CD4-positive, CD25-positive, alpha-beta regulatory T cell (primary cell): ENCODE measurements around the gene SORL1. TPM values are rescaled to one million over a fixed set of nuclear protein-coding genes. Genes with fewer than 3 reads are reported as not detected.

ENCODE experiments used
- ATAC-seq, 2 donors: fragments of 150-1000 bp; cut with Tn5 transposase; one replicate each; pipeline ENCODE4 v1.10.0; 2021; ENCODE audit warnings: low read depth in 2 of 2, moderate number of reproducible peaks in 2 of 2, moderate library complexity in 1 of 2
- DNase-seq, 3 donors: peaks; one replicate each; pipeline versions ENCODE4 v3.0.0 to v3.0.0-alpha.2; 2012 to 2022; ENCODE audit warnings: mixed read lengths in 1 of 3
- H3K27ac ChIP-seq: one replicate; pipeline ENCODE4 v1.7.0; 2013; ENCODE audit warnings: mild to moderate bottlenecking, low read length; ENCODE audit not compliant: insufficient read depth, poor library complexity, severe bottlenecking
- H3K27me3 ChIP-seq: one replicate; pipeline ENCODE4 v1.7.0; 2013; ENCODE audit warnings: low read length; ENCODE audit not compliant: control insufficient read depth, insufficient read depth
- H3K36me3 ChIP-seq: one replicate; pipeline ENCODE4 v1.7.0; 2013; ENCODE audit warnings: mild to moderate bottlenecking, low read length, moderate library complexity; ENCODE audit not compliant: control insufficient read depth, insufficient read depth
- H3K4me1 ChIP-seq: 2 replicates; pipeline ENCODE4 v1.7.0; 2013; ENCODE audit warnings: mild to moderate bottlenecking, low read length; ENCODE audit not compliant: insufficient read depth, control insufficient read depth, poor library complexity, severe bottlenecking
- H3K4me3 ChIP-seq: one replicate; pipeline ENCODE4 v1.7.0; 2013; ENCODE audit warnings: low read depth, mild to moderate bottlenecking, low read length, moderate library complexity
- H3K9me3 ChIP-seq, 2 experiments: 1 replicate in 1 of 2; 2 replicates in 1 of 2; pipeline ENCODE4 v1.7.0; 2013; ENCODE audit warnings: low read length in 2 of 2, mild to moderate bottlenecking in 1 of 2, moderate library complexity in 1 of 2; ENCODE audit not compliant: control insufficient read depth in 2 of 2
- H3K27ac Mint-ChIP-seq, 3 donors: one replicate each; pipeline ENCODE4 v1.8.0; 2020 to 2022; ENCODE audit warnings: mild to moderate bottlenecking in 3 of 3, mixed read lengths in 3 of 3, moderate library complexity in 2 of 3
- H3K27me3 Mint-ChIP-seq: one replicate; pipeline ENCODE4 v1.8.0; 2022; ENCODE audit warnings: mild to moderate bottlenecking, mixed read lengths
- H3K36me3 Mint-ChIP-seq: one replicate; pipeline ENCODE4 v1.8.0; 2020; ENCODE audit warnings: mixed read lengths
- H3K4me1 Mint-ChIP-seq, 4 donors: one replicate each; pipeline ENCODE4 v1.8.0; 2020 to 2022; ENCODE audit warnings: mixed read lengths in 4 of 4, mild to moderate bottlenecking in 1 of 4
- H3K4me3 Mint-ChIP-seq, 4 donors: one replicate each; pipeline ENCODE4 v1.8.0; 2020 to 2022; ENCODE audit warnings: mild to moderate bottlenecking in 4 of 4, mixed read lengths in 4 of 4, moderate library complexity in 3 of 4
- H3K9me3 Mint-ChIP-seq, 7 donors: one replicate each; pipeline ENCODE4 v1.8.0; 2020 to 2022; ENCODE audit warnings: mixed read lengths in 7 of 7, mild to moderate bottlenecking in 3 of 7, moderate library complexity in 2 of 7
- polyA plus RNA-seq, 4 donors: library from polyadenylated mRNA; unstranded; fragments of 300-500 nt; fragmentation: Illumina TruSeq; gene quantifications; one replicate each; pipeline ENCODE4 v1.2.3, GENCODE V29; 2021
- total RNA-seq: library from RNA; stranded (reverse); gene quantifications from one replicate; pipeline ENCODE4 v1.2.3, GENCODE V29; 2022

SORL1 gene
- total and polyA plus RNA-seq, 5 donors from 2014 or later: 143 to 441 (median 168) TPM

- Mint-ChIP-seq H3K4me1 (peaks cover 29 to 83% (median 73%) of the 10 kb centered on the region in 4 donors), H3K27ac (peak overlapping the region; percentile 93 to 96 (median 95)), H3K27me3 (no peaks in the 10 kb centered on the region), H3K9me3 (peaks cover 0 to 4% (median 0%) of the 10 kb centered on the region in 7 donors), H3K4me3 (peak overlapping the region; percentile 87 to 100 (median 98)), H3K36me3 (peaks cover 47% of the 10 kb centered on the region)
- Histone ChIP-seq H3K4me1 (peaks cover 82% of the 10 kb centered on the region), H3K36me3 (peaks cover 8% of the 10 kb centered on the region), H3K4me3 (peak overlapping the region; percentile 72), H3K27ac (peak overlapping the region; percentile 81), H3K9me3 (no peaks in the 10 kb centered on the region), H3K27me3 (no peaks in the 10 kb centered on the region)
- DNase-seq (no peak), ATAC-seq (no peak)
These were observed 4.0 kb downstream of the SORL1 start for GRCh38 chr11:121456151-121456550.

GRCh38 chr11:121456816-121457431 lies 4.8 kb downstream of the SORL1 start:
- H3K27me3 ChIP-seq: no peaks in the 10 kb centered on the region
- H3K27ac ChIP-seq: peak overlapping the region; percentile 81
- H3K9me3 ChIP-seq: no peaks in the 10 kb centered on the region
- H3K4me1 Mint-ChIP-seq: peaks cover 30 to 88% (median 76%) of the 10 kb centered on the region in 4 donors
- H3K27me3 Mint-ChIP-seq: no peaks in the 10 kb centered on the region
- peaks cover 0 to 4% (median 0%) of the 10 kb centered on the region in 7 donors for H3K9me3 Mint-ChIP-seq
- peak overlapping the region; percentile 72 for H3K4me3 ChIP-seq
- DNase-seq (no peak), ATAC-seq (no peak)
- peaks cover 88% of the 10 kb centered on the region for H3K4me1 ChIP-seq
- H3K27ac Mint-ChIP-seq: peak overlapping the region; percentile 66 to 99 (median 93)
- peaks cover 44% of the 10 kb centered on the region for H3K36me3 Mint-ChIP-seq
- H3K4me3 Mint-ChIP-seq: peak overlapping the region; percentile 87 to 100 (median 98)
- peaks cover 8% of the 10 kb centered on the region for H3K36me3 ChIP-seq

GRCh38 chr11:121458551-121458950 lies 6.4 kb downstream of the SORL1 start:
- no peaks in the 10 kb centered on the region for H3K9me3 Mint-ChIP-seq
- DNase-seq (no peak), ATAC-seq (no peak)
- Histone ChIP-seq H3K4me3 (peak overlapping the region; percentile 72), H3K9me3 (no peaks in the 10 kb centered on the region), H3K27me3 (no peaks in the 10 kb centered on the region), H3K4me1 (peaks cover 99% of the 10 kb centered on the region), H3K27ac (peak overlapping the region; percentile 81), H3K36me3 (peaks cover 4% of the 10 kb centered on the region)
- peaks cover 41% of the 10 kb centered on the region for H3K36me3 Mint-ChIP-seq
- peak overlapping the region; percentile 91 to 99 (median 93) for H3K27ac Mint-ChIP-seq
- peak overlapping the region; percentile 56 to 100 (median 92) for H3K4me3 Mint-ChIP-seq
- H3K4me1 Mint-ChIP-seq: peaks cover 37 to 100% (median 88%) of the 10 kb centered on the region in 4 donors
- no peaks in the 10 kb centered on the region for H3K27me3 Mint-ChIP-seq

- peaks cover 37% of the 10 kb centered on the region for H3K36me3 Mint-ChIP-seq
- peak; percentile 25 to 86 (median 67) for DNase-seq
- peaks cover 47 to 100% (median 90%) of the 10 kb centered on the region in 4 donors for H3K4me1 Mint-ChIP-seq
- no peaks in the 10 kb centered on the region for H3K36me3 ChIP-seq
- no peaks in the 10 kb centered on the region for H3K9me3 Mint-ChIP-seq
- ATAC-seq: peak; percentile 50 to 65
- H3K27ac Mint-ChIP-seq: peak overlapping the region; percentile 91 to 99 (median 93)
- H3K4me3 ChIP-seq: peak overlapping the region; percentile 72
- peak overlapping the region; percentile 56 to 100 (median 92) for H3K4me3 Mint-ChIP-seq
- H3K27me3 ChIP-seq: no peaks in the 10 kb centered on the region
- H3K27ac ChIP-seq: peak overlapping the region; percentile 81
- H3K9me3 ChIP-seq: no peaks in the 10 kb centered on the region
- no peaks in the 10 kb centered on the region for H3K27me3 Mint-ChIP-seq
- H3K4me1 ChIP-seq: peaks cover 99% of the 10 kb centered on the region
These were observed 7.4 kb downstream of the SORL1 start for GRCh38 chr11:121459413-121460017.

- Mint-ChIP-seq H3K27ac (peak overlapping the region; percentile 85 to 99 (median 93)), H3K4me1 (peaks cover 54 to 100% (median 90%) of the 10 kb centered on the region in 4 donors), H3K9me3 (no peaks in the 10 kb centered on the region), H3K36me3 (peaks cover 25% of the 10 kb centered on the region), H3K27me3 (no peaks in the 10 kb centered on the region), H3K4me3 (peak overlapping the region; percentile 67 to 99 (median 87))
- Histone ChIP-seq H3K27ac (peak overlapping the region; percentile 81), H3K9me3 (no peaks in the 10 kb centered on the region), H3K4me3 (peak overlapping the region; percentile 60), H3K4me1 (peaks cover 99% of the 10 kb centered on the region), H3K36me3 (no peaks in the 10 kb centered on the region), H3K27me3 (no peaks in the 10 kb centered on the region)
- DNase-seq: no peak
- ATAC-seq: no peak
These were observed 8.9 kb downstream of the SORL1 start for GRCh38 chr11:121460941-121461514.

- ATAC-seq: no peak
- Histone ChIP-seq H3K27ac (peak overlapping the region; percentile 81), H3K9me3 (no peaks in the 10 kb centered on the region), H3K36me3 (no peaks in the 10 kb centered on the region), H3K27me3 (no peaks in the 10 kb centered on the region), H3K4me1 (peaks cover 99% of the 10 kb centered on the region), H3K4me3 (peak overlapping the region; percentile 60)
- no peak for DNase-seq
- Mint-ChIP-seq H3K27ac (peak overlapping the region; percentile 85 to 99 (median 93)), H3K4me1 (peaks cover 53 to 100% (median 91%) of the 10 kb centered on the region in 4 donors), H3K36me3 (peaks cover 25% of the 10 kb centered on the region), H3K4me3 (peak overlapping the region; percentile 67 to 99 (median 87)), H3K27me3 (no peaks in the 10 kb centered on the region), H3K9me3 (no peaks in the 10 kb centered on the region)
These were observed 9.7 kb downstream of the SORL1 start for GRCh38 chr11:121461843-121462242.

GRCh38 chr11:121463689-121464335 lies 11.7 kb downstream of the SORL1 start:
- no peaks in the 10 kb centered on the region for H3K9me3 Mint-ChIP-seq
- H3K4me3 Mint-ChIP-seq: peak overlapping the region; percentile 67 to 99 (median 87)
- ATAC-seq (no peak), DNase-seq (no peak)
- peaks cover 45 to 100% (median 85%) of the 10 kb centered on the region in 4 donors for H3K4me1 Mint-ChIP-seq
- H3K27ac Mint-ChIP-seq: peak overlapping the region; percentile 85 to 99 (median 93)
- H3K4me3 ChIP-seq: peak overlapping the region; percentile 71
- H3K27me3 ChIP-seq: no peaks in the 10 kb centered on the region
- H3K4me1 ChIP-seq: peaks cover 98% of the 10 kb centered on the region
- H3K27ac ChIP-seq: peak overlapping the region; percentile 81
- H3K27me3 Mint-ChIP-seq: no peaks in the 10 kb centered on the region
- no peaks in the 10 kb centered on the region for H3K9me3 ChIP-seq
- no peaks in the 10 kb centered on the region for H3K36me3 ChIP-seq
- H3K36me3 Mint-ChIP-seq: peaks cover 12% of the 10 kb centered on the region
